Mucosa of stomach (tissue), 1 donor: ENCODE data around the gene NXPH3.

ENCODE experiments used
- H3K27me3 ChIP-seq: one replicate; pipeline ENCODE4 v1.7.0; 2013; ENCODE audit warnings: mild to moderate bottlenecking, low read length; ENCODE audit not compliant: control insufficient read depth, insufficient read depth
- H3K36me3 ChIP-seq: one replicate; pipeline ENCODE4 v1.7.0; 2013; ENCODE audit warnings: low read length; ENCODE audit not compliant: control insufficient read depth, insufficient read depth
- H3K4me1 ChIP-seq: one replicate; pipeline ENCODE4 v1.7.0; 2013; ENCODE audit warnings: mild to moderate bottlenecking, low read length; ENCODE audit not compliant: control insufficient read depth, insufficient read depth
- H3K4me3 ChIP-seq: one replicate; pipeline ENCODE4 v1.7.0; 2013; ENCODE audit warnings: low read length
- H3K9ac ChIP-seq: one replicate; pipeline ENCODE4 v1.7.0; 2013; ENCODE audit warnings: mild to moderate bottlenecking, low read length, moderate library complexity
- H3K9me3 ChIP-seq: one replicate; pipeline ENCODE4 v1.7.0; 2013; ENCODE audit warnings: mild to moderate bottlenecking, low read length, moderate library complexity; ENCODE audit not compliant: control insufficient read depth
- donor health status: Pancreatic carcinoma.

The NXPH3 gene

DNA sequence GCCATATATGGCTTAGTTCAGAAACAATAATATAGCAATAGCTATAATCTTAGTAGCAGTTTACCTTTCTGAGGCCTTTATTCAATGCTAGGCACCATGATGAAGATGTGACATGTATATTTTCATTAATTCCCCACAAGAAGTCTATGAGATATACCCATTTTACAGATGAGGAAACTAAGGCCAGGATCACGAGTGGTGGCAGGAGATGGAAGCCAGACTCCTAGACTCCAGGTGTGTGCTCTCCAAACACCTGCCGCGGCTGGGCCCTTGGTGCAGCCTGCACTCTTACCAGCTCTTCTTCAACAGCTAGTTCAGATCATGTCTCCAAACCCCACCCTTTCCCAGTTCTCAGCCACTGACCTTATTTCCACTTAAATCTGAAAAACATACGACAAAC lies 15.2 kb downstream of the NXPH3 start:
- Histone ChIP-seq H3K9me3 (no peaks in the 10 kb centered on the region), H3K4me1 (no peaks in the 10 kb centered on the region), H3K36me3 (no peaks in the 10 kb centered on the region), H3K4me3 (no peak overlapping the region), H3K27me3 (no peaks in the 10 kb centered on the region), H3K9ac (no peak overlapping the region)

DNA sequence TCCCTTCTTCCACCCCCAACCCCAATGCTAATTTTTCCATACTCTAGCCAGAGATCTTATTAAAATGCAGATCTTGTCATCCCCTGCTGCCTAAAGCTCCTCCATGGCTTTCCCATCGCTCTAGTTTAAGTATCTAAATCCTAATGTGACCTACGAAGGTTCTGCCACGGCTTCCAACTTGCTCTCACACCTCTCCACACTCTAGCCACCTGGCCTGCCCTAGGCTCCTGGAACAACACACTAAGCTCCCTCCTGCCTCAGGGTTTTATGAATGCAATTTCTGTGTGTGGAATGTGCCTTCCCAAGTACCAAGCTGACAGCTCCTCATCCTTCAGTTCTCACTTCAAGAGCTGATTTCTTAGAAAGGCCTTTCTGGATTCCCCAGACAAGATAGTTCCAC lies 16.6 kb downstream of the NXPH3 start:
- no peaks in the 10 kb centered on the region for H3K9me3 ChIP-seq
- no peaks in the 10 kb centered on the region for H3K36me3 ChIP-seq
- H3K27me3 ChIP-seq = no peaks in the 10 kb centered on the region
- no peak overlapping the region for H3K9ac ChIP-seq
- H3K4me3 ChIP-seq = no peak overlapping the region
- H3K4me1 ChIP-seq = peaks cover 10% of the 10 kb centered on the region

- Histone ChIP-seq H3K9ac (no peak overlapping the region), H3K4me3 (no peak overlapping the region), H3K9me3 (no peaks in the 10 kb centered on the region), H3K4me1 (peaks cover 15% of the 10 kb centered on the region), H3K27me3 (no peaks in the 10 kb centered on the region), H3K36me3 (peaks cover 3% of the 10 kb centered on the region)
Observed at GRCh38 chr17:49595328-49595727, 19.7 kb downstream of the NXPH3 start.

- H3K4me3 ChIP-seq = no peak overlapping the region
- H3K9ac ChIP-seq = no peak overlapping the region
- H3K9me3 ChIP-seq = no peaks in the 10 kb centered on the region
- H3K36me3 ChIP-seq = peaks cover 3% of the 10 kb centered on the region
- H3K4me1 ChIP-seq = peaks cover 15% of the 10 kb centered on the region
- no peaks in the 10 kb centered on the region for H3K27me3 ChIP-seq
Observed at GRCh38 chr17:49595980-49596379, 20.3 kb downstream of the NXPH3 start.

DNA sequence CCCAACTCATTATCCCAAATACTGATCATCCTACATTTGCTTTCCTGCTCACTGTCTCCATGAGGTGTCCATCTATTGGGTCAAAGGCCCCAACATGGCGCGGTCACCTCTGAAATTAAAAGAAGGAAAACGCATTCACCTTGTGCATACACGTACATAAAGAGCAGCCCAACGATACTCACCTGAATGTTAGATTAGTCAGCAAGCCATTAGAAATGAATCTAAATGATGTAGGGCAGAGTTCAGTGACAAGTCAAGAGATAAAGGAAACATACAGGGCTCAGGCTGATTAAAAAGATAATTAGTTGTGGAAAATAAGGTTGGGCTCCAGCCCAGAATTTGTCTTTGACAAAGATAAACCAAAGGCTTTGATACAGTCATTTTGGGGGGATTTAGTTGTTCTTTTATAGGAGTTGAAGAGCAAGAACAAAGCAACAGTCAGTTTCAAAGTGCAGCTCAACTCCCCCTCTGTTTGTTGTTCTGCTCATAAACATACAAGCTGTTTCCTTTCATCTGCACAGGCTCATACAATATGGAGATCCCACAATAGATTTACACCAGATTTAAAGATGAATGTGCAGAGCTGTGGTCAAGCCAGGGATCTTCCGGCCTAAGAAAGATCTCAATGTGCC lies 21.1 kb downstream of the NXPH3 start:
- Histone ChIP-seq H3K9me3 (no peaks in the 10 kb centered on the region), H3K4me1 (peaks cover 15% of the 10 kb centered on the region), H3K4me3 (no peak overlapping the region), H3K9ac (no peak overlapping the region), H3K27me3 (no peaks in the 10 kb centered on the region), H3K36me3 (peaks cover 3% of the 10 kb centered on the region)

GRCh38 chr17:49597436-49597835 lies 21.8 kb downstream of the NXPH3 start:
- peaks cover 3% of the 10 kb centered on the region for H3K36me3 ChIP-seq
- H3K9ac ChIP-seq = no peak overlapping the region
- H3K4me3 ChIP-seq = no peak overlapping the region
- H3K27me3 ChIP-seq = no peaks in the 10 kb centered on the region
- H3K4me1 ChIP-seq = peaks cover 15% of the 10 kb centered on the region
- H3K9me3 ChIP-seq = no peaks in the 10 kb centered on the region

DNA sequence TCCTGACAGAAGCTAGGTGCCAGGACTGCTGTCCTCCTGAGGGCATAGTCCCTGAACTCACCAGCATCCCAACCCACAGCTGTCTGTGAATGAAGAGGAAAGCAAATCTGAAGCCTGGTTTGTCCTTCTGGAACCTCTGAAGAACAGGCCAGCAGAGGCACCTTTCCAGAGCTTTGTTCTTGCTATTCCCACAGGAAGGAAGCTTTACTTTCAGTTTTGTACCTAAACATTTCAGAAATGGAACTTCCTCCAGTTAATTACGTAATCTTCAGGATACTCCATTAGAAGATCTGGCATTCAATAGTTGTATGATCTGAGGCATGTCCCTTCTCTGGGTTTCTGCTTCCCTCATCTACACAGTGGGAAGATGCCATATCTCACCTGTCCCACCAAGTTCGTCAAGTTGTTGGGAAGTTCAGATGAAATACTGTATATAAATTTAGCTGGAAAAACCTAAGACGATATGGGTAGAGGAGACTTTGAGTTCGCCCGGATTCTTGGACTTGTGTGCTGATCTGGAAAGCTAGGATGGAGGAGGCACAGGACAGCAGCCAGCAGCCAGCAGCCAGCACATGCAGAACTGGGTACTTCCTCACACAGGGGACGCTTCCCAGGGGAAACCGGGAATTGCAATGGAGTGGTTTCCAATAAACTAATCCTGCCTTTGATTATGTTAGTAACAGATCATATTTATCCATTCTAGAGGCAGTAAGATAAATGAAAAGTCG lies 22.4 kb downstream of the NXPH3 start:
- Histone ChIP-seq H3K36me3 (peaks cover 3% of the 10 kb centered on the region), H3K9ac (no peak overlapping the region), H3K27me3 (no peaks in the 10 kb centered on the region), H3K4me3 (no peak overlapping the region), H3K4me1 (peaks cover 15% of the 10 kb centered on the region), H3K9me3 (no peaks in the 10 kb centered on the region)

DNA sequence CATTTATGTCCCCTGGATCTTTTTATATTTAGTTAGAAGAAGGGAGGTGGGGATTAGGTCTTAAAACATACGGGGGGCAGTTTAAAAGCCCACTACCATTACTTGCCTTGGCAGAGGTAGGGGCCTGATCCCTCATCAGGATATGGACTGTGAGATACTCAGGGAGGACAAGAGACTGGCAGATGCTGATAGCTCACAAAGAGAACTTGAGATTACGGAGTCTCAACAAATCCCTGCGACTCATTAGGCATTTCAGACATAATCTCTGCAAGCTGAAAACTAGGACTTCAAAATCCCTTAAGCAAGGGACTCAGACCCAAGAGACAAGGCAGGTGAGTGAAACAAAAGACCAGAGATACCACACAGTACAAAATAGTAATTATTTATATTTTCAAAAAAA lies 23.2 kb downstream of the NXPH3 start:
- Histone ChIP-seq H3K36me3 (peaks cover 3% of the 10 kb centered on the region), H3K9me3 (no peaks in the 10 kb centered on the region), H3K4me3 (no peak overlapping the region), H3K9ac (no peak overlapping the region), H3K4me1 (peaks cover 15% of the 10 kb centered on the region), H3K27me3 (no peaks in the 10 kb centered on the region)

DNA sequence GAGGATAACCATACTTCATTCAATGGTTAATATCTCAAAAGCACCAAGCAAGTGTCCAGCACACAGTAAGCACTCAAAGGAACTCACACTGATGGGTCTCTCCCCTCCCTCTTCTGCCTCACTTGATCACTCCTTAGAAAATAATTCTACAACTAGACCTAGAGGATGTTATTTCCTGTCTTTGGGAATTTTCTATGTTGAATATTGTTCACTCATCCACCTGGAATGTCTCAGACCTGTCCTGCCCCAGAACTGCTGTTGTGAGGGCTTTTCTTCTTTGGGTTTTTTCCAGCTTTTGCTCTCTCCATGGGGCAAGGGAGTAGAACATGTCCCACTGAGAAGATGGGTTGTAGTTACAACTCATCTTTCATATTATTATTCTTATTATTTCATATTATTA lies 25.3 kb downstream of the NXPH3 start:
- no peaks in the 10 kb centered on the region for H3K9me3 ChIP-seq
- peaks cover 15% of the 10 kb centered on the region for H3K4me1 ChIP-seq
- peaks cover 3% of the 10 kb centered on the region for H3K36me3 ChIP-seq
- H3K4me3 ChIP-seq = no peak overlapping the region
- no peak overlapping the region for H3K9ac ChIP-seq
- H3K27me3 ChIP-seq = no peaks in the 10 kb centered on the region

- Histone ChIP-seq H3K9ac (no peak overlapping the region), H3K4me3 (no peak overlapping the region), H3K36me3 (peaks cover 3% of the 10 kb centered on the region), H3K4me1 (peaks cover 5% of the 10 kb centered on the region), H3K9me3 (no peaks in the 10 kb centered on the region), H3K27me3 (no peaks in the 10 kb centered on the region)
Observed at GRCh38 chr17:49602783-49603182, 27.1 kb downstream of the NXPH3 start.

DNA sequence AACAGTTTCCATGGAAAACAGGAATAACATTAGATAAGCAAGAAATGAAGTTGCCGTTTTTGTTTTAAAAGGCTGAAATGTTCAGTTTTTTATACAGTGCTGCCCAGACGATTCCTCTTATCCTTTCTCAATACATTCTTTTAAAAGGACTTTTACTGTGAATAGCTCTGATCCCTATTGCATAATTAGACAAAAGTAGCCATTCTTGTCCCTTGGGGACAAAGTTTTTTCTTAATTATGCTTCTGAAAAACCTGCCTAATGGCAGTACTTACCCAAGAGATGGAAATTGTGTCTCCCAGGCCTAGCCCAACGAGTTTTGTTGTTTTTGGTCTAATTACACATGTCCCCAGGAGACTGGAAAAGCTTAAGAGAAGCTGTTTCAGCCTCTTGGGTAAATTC lies 27.6 kb downstream of the NXPH3 start:
- Histone ChIP-seq H3K9ac (no peak overlapping the region), H3K4me1 (peaks cover under 1% of the 10 kb centered on the region), H3K4me3 (no peak overlapping the region), H3K9me3 (no peaks in the 10 kb centered on the region), H3K27me3 (no peaks in the 10 kb centered on the region), H3K36me3 (peaks cover 3% of the 10 kb centered on the region)

GRCh38 chr17:49603720-49604119 lies 28.0 kb downstream of the NXPH3 start:
- Histone ChIP-seq H3K9me3 (no peaks in the 10 kb centered on the region), H3K4me1 (no peaks in the 10 kb centered on the region), H3K27me3 (no peaks in the 10 kb centered on the region), H3K9ac (no peak overlapping the region), H3K36me3 (peaks cover 2% of the 10 kb centered on the region), H3K4me3 (no peak overlapping the region)
